Articular chondrocyte of knee joint (primary cell): ENCODE data around the gene RIPOR3. TPM values are rescaled to one million over a fixed set of nuclear protein-coding genes. Genes with fewer than 3 reads are reported as not detected.

Experiments used
- small RNA-seq: library from RNA; depleted of rRNA; stranded (forward); fragments of <200 nt; gene quantifications from one replicate; pipeline ENCODE3, GENCODE V24; 2012
- total RNA-seq: library from RNA; depleted of rRNA; stranded (reverse); fragments of >200 nt; gene quantifications from 2 replicates; pipeline ENCODE4 v1.2.3, GENCODE V29; 2012

The RIPOR3 gene, protein sequence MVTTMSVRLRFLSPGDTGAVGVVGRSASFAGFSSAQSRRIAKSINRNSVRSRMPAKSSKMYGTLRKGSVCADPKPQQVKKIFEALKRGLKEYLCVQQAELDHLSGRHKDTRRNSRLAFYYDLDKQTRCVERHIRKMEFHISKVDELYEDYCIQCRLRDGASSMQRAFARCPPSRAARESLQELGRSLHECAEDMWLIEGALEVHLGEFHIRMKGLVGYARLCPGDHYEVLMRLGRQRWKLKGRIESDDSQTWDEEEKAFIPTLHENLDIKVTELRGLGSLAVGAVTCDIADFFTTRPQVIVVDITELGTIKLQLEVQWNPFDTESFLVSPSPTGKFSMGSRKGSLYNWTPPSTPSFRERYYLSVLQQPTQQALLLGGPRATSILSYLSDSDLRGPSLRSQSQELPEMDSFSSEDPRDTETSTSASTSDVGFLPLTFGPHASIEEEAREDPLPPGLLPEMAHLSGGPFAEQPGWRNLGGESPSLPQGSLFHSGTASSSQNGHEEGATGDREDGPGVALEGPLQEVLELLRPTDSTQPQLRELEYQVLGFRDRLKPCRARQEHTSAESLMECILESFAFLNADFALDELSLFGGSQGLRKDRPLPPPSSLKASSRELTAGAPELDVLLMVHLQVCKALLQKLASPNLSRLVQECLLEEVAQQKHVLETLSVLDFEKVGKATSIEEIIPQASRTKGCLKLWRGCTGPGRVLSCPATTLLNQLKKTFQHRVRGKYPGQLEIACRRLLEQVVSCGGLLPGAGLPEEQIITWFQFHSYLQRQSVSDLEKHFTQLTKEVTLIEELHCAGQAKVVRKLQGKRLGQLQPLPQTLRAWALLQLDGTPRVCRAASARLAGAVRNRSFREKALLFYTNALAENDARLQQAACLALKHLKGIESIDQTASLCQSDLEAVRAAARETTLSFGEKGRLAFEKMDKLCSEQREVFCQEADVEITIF
- total RNA-seq = 0.76 and 0.78 TPM in 2 replicates

DNA sequence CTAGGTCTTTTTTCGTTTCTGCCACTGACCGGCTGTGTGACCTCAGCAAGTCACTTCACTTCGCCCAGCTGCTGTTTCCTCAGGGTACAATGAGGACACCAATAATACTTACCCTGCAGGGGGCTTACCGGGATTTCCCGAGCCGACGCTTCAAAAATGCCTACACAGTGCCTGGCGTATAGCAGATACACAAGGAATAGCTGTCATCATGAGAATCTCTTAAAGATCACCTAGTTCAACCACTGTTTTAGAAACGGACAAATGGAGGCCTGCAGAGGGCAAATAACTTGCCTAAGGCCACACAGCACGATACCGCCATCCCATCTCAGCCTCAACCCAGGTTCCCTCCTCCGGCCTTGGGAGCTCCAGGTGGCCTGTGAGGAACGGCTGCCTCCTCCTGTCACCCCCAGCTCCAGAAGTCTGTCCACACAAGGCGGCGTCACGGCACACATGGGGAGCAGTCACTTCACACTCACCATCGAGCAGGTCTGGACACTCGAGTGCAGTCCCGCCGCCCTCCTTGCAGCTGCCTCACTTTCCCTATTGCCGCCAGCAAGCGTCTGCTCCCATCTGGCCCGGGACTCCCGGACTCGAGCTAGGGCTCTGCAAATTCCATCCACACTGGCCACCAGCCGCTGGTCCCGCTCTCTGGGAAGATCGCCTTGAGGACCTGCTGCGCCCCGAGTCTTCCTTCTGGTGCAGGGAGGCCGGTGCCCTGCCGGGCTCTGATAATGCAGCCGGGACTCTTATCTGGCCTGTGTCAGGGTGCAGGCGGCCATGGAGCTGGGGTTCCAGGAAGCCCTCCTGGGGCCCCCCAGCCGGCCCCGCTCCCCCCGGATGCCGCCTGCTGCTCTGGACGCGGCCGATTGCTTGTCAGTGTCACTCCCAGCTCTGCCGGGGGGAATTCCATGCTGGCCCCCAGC lies at the start of gene RIPOR3:
RIPOR3 (minus strand) TSS at position 893 of the 923 bp plus-strand sequence; CDS start at position 479, 414 bp downstream.

GRCh38 chr20:50731055-50731929 lies 40.0 kb upstream of the RIPOR3 start, which contains the start of gene PARD6B:
TSS of gene PARD6B (plus strand) at chr20:50731580. CDS start at chr20:50731787, 207 bp downstream.

Small RNAs within 50 kb of the gene (small RNA-seq; reads per million reads assigned to genes)
- gene MIR1302-5 (not detected), gene MIR645 (not detected), gene RF00019 (not detected)

Other genes with a start within 250 kb of the RIPOR3 start
- 24.3 and 24.6 TPM in 2 replicates for gene PTPN1, start 181.2 kb downstream of the RIPOR3 start, total RNA-seq
- gene PARD6B, start 40.0 kb upstream of the RIPOR3 start, total RNA-seq = 0.52 and 0.97 TPM in 2 replicates
- 5.5 and 7.2 TPM in 2 replicates for gene BCAS4, start 103.5 kb upstream of the RIPOR3 start, total RNA-seq
- gene ADNP, start 239.9 kb upstream of the RIPOR3 start, total RNA-seq = 27.8 and 31.2 TPM in 2 replicates